Amniotic epithelial cell (primary cell): ENCODE measurements around the gene LY6G6F.
A peak's percentile ranks its signal among the peaks of the same experiment; 100 is the strongest.

ENCODE experiments used
- DNase-seq: peaks from one replicate; pipeline ENCODE4 v3.0.0-alpha.2; 2010; ENCODE audit warnings: low read depth

LY6G6F gene

DNA sequence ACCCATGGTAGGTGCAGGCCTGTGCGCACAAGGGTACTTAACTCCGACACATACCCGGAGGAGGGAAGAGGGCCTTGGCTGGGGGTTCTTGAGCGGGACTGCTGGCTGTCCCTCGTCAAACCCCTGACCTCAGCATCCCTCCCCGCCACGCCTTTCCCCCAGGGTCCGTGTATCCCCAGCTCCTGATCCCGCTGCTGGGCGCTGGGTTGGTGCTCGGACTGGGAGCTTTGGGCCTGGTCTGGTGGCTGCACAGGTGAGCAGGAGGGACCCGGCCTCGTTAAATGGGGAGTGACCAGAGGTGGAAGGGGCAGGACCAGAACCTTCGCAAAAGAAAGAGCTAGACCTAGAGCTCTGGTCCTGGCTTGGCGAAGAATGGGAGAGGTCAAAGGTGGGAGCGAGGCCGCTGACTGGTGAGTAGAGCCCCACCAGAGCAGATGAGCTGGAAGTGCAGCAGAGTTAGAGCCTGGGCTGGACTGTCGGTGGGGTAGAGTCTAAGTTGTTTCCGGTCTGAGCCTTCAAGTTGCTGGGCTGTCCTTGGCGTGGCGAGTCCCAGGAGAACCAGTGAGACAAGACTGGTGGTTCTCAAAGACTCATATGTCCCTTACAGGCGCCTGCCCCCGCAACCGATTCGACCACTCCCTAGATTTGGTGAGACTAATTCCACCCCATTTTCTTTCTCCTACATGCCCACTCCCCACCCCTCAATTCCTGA is 17.5 kb downstream of the LY6G6F start:
- DNase-seq: no peak

GRCh38 chr6:31725502-31726350 is 19.1 kb downstream of the LY6G6F start:
- peak; percentile 90 for DNase-seq

- no peak for DNase-seq
Observed at GRCh38 chr6:31727034-31727716, 20.5 kb downstream of the LY6G6F start.

- no peak for DNase-seq
Observed at GRCh38 chr6:31727717-31728671, 21.3 kb downstream of the LY6G6F start.

DNA sequence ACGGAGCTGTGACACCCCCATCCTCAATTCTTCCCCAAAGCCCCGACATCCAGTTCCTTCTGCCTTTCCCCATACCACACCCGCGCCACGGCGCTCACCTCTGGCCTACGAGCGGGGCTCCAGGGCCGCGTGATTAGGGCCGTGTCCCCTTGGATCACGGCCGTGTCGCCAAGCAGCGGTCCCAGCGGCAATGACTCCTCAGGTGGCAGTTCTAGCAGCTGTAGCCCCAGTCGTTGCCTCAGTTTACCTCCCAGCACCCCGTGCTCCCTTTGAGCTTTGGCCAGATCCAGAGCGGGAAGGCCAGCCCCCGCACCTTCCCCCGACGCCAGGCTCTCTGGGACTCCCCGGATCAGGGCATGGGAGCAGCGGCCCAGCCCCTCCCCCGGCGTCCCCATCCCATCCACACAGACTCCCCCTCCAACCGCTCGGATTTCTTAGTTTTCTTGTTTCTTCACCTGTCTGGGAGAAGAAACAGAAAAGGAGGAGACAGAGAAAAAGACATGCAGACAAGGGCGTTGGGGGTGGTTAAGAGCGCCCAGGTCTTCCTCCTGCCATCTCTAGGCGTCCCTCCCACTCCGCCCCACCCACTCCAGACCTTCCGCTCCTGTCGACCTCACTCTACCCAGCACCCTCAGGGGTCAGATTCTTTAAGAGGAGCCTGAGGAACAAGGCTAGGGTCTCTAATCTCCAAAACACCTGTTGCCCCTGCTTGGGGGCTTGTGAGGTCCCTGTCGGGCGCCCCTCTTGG is 22.3 kb downstream of the LY6G6F start, which contains the start of gene DDAH2:
DDAH2 (minus strand) TSS at position 533 of the 748 bp plus-strand sequence; CDS start at position 395, 138 bp downstream.
- no peak for DNase-seq

DNA sequence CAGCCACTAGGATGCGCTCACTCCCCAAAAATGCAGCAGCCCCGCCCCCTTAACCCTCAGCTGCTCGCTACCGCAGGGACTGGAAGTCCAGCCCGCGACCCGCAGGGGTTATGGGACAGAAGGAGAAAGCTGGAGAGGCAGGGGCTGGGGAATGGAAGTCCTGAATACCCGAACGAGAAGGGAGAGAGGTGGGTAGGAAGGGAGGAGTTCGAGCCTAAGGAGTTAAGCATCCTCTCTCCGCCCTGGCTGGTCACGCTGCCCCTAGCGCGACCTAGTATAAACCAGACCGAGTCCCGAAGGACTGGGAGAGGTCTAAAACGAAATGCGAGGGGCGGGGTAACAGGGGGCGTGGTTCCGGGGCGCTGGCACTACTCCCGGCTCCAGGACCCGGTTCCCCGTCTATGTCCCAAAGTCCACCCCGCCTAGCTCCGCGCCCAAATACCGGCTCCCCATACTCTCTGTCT is 22.9 kb downstream of the LY6G6F start:
- peak; percentile 81 for DNase-seq

- peak; percentile 67 for DNase-seq
Observed at GRCh38 chr6:31729979-31730630, 23.4 kb downstream of the LY6G6F start.

GRCh38 chr6:31730631-31731086 is 24.0 kb downstream of the LY6G6F start:
- no peak for DNase-seq

DNA sequence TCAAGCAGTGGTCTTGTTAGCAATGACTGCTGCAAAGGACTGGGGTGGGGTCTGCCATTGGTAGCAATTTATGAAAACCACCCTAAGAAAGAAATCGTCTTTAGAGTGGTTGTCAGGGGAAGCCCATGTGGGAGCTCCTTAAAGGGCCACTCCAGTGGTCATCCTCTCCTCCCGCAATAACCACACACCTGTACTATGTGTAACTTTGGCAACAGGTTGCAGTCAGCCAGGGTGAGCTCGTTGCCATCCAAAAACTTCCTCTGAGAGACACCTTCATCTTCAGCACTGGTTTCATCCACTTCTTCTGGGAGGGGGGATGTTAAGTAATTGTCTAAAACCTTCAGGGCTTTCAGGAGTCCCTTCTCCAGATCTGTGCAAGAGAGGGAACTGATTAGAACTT is 25.4 kb downstream of the LY6G6F start:
- no peak for DNase-seq

- DNase-seq: no peak
Observed at GRCh38 chr6:31733734-31734133, 27.1 kb downstream of the LY6G6F start.

DNA sequence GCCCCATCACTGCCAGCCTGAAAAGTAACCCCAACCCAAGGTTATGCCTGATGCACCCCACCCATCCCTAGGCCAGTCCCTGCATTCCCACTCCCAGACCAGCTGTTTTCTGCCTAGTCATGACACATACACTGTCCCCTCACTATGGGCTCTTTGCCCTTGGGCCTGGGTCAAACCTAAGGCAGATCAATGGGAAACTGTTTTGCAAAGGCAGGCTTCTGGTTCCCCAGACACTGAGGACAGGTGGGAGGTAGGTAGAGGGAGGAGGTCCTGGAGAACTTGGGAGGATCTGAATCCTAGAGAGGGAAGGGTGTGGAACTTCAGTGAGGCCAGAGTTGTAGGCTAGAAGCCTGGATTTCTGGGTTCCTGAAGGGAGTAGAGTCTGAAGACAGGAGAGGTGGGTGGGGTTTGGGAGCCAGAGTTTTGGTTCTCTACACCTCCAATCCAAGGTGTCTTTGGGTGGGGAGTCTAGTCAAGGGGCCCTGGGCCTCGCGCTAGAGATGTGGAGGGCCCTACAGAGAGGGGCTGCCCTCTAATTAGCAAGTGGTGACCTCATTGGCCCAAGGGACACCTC is 27.7 kb downstream of the LY6G6F start:
- no peak for DNase-seq

GRCh38 chr6:31734821-31735406 is 28.2 kb downstream of the LY6G6F start:
- DNase-seq: peak; percentile 69

- DNase-seq: peak; percentile 75
Observed at GRCh38 chr6:31736021-31736767, 29.5 kb downstream of the LY6G6F start, which contains the start of gene CLIC1. TSS of gene CLIC1 (minus strand) at chr6:31736530. CDS start at chr6:31736300, 230 bp downstream.

DNA sequence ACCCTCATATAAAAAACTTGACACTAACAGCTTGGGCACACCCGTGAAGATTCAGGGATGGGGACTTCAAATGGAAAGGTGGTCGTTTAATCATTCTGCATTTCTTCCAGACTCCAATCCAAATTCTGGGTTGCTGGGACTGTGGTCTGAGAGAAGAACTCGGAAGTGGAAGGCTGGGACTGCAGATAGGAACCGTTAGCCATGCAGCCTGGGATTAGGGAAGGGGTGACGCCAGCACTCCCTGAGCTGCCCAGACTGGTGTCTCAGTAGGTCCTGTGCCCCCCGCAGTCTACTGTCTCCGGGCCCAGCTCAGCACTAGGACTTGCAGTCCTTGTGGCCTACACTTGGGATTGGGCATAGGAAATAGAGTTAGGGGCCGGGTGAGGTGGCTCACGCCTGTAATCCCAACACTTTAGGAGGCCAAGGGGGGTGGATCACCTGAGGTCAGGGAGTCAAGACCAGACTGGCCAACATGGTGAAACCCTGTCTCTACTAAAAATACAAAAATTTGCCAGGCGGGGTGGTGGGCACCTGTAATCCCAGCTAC is 30.2 kb downstream of the LY6G6F start:
- DNase-seq: no peak

- DNase-seq: peak; percentile 33
Observed at GRCh38 chr6:31737315-31737990, 30.8 kb downstream of the LY6G6F start.

DNA sequence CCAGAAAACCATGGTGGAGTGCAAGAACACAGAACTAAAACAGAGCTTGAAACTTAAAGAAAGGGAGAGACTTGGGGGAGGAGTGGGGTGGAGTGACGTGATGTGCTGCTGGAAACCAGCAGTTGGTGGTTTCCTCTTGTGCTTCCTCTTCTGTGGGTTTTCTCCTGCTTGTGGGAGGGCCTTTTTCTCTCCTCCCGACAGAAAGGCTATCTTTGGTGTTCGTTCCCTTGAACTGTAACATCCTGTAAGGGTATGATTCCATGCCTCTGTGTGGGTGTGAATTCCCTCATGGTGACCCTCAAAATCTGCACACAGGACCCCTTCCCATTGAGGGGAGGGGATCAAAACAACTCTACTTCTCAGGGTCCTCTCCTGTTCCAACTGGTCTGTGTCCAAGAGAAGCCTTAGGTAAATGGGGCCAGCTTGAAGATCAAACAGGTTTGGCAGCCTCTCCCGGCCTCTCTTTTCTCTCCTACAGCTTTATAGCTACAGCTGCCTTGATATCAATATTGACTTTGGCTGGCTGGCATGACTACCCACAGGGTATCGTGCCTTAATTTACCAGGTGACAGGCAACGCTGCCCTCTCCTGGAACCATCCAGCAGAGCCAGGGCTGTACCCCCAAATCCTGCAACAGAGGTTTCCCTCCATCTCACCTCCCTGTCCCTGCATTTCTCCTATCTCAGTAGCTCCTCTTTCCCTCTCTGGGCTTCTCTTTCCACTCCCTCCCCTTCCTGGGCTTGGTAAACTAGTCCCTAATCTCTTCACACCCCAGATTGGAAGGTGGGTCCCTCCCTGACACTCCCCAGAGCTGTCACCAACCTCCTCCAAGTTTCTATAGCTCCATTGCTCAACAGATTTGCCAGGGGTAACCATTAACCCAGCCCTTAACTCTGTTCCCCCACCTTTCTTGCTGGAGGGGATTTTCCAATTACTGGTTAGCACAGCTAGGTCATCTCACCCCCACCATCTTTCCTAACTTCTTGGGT is 31.6 kb downstream of the LY6G6F start:
- DNase-seq: peak; percentile 90
